Neural cell (in vitro differentiated cells): ENCODE results near the gene OGDH.

ENCODE experiments used
- CTCF ChIP-seq: fragments of 450-650 bp; IDR thresholded peaks from 2 replicates; pipeline ENCODE4 v1.5.1; 2014; ENCODE audit warnings: antibody characterized with exemption, mild to moderate bottlenecking, moderate library complexity; ENCODE audit not compliant: poor library complexity, severe bottlenecking
- EP300 ChIP-seq: fragments of 450-650 bp; conservative IDR thresholded peaks from 2 replicates; pipeline ENCODE4 v1.6.1; 2014; ENCODE audit warnings: antibody characterized with exemption, mild to moderate bottlenecking, moderate library complexity; ENCODE audit not compliant: poor library complexity, severe bottlenecking
- EZH2 ChIP-seq: fragments of 200-600, 300-800 bp; shearing (Covaris generic), sonication (generic); IDR thresholded peaks from 2 replicates; pipeline ENCODE4 v1.6.1; 2014; ENCODE audit warnings: antibody characterized with exemption, low read length, borderline replicate concordance, mild to moderate bottlenecking; ENCODE audit not compliant: insufficient read depth, poor library complexity, severe bottlenecking
- MXI1 ChIP-seq: fragments of 450-650 bp; conservative IDR thresholded peaks from 2 replicates; pipeline ENCODE4 v1.6.1; 2014; ENCODE audit warnings: antibody characterized with exemption, mild to moderate bottlenecking; ENCODE audit not compliant: poor library complexity, severe bottlenecking
- POLR2AphosphoS5 ChIP-seq: IDR thresholded peaks from 2 replicates; pipeline ENCODE4 v1.6.1; 2012
- RAD21 ChIP-seq: fragments of 450-650 bp; conservative IDR thresholded peaks from 2 replicates; pipeline ENCODE4 v1.6.1; 2014; ENCODE audit warnings: antibody characterized with exemption, mild to moderate bottlenecking, moderate library complexity
- REST ChIP-seq: IDR thresholded peaks from 2 replicates; pipeline ENCODE4 v1.6.1; 2012; ENCODE audit warnings: borderline replicate concordance
- SMC3 ChIP-seq: fragments of 450-650 bp; conservative IDR thresholded peaks from 2 replicates; pipeline ENCODE4 v1.6.1; 2014; ENCODE audit warnings: antibody characterized with exemption, mild to moderate bottlenecking, moderate library complexity; ENCODE audit not compliant: poor library complexity
- TAF1 ChIP-seq: IDR thresholded peaks from 2 replicates; pipeline ENCODE4 v1.6.1; 2012; ENCODE audit warnings: low read depth

GRCh38 chr7:44634839-44635591 is 28.6 kb downstream of the OGDH start:
- TF ChIP-seq CTCF = no peak
- TF ChIP-seq EP300 = no peak
- no peak for TF ChIP-seq EZH2
- no peak for TF ChIP-seq TAF1
- TF ChIP-seq POLR2AphosphoS5 = no peak
- TF ChIP-seq REST = no peak
- no peak for TF ChIP-seq MXI1
- no peak for TF ChIP-seq RAD21
- TF ChIP-seq SMC3 = no peak
